A673 (cell line): ENCODE data around the gene UBE2G1. TPM values are rescaled to one million over a fixed set of nuclear protein-coding genes. Genes with fewer than 3 reads are reported as not detected.

Source experiments
- BruUV-seq: library from RNA; stranded (reverse); fragments of 400-500 nt; replicated peaks from 2 replicates; lab custom pipeline; 2021; lab: Mats Ljungman, UMichigan
- CTCF ChIA-PET: fragments of 300-600 bp; sonication (Branson Sonifier 250); formaldehyde crosslinking; loops from one replicate; lab custom pipeline; 2022; ENCODE audit warnings: antibody characterized with exemption; lab: Charles Lee
- POLR2A ChIA-PET: fragments of 300-600 bp; sonication (Branson Sonifier 250); formaldehyde crosslinking; loops from one replicate; lab custom pipeline; 2022; ENCODE audit warnings: antibody characterized with exemption; ENCODE audit not compliant: low non-redundant PET; lab: Charles Lee
- DNase-seq: peaks from one replicate; pipeline ENCODE4 v3.0.0-alpha.2; 2015; ENCODE audit warnings: low spot score
- H3K27ac ChIP-seq: fragments of 200-600 bp; sonication (generic); 2 replicates; pipeline ENCODE4 v1.5.1; 2016; ENCODE audit warnings: mixed run types, low read depth, mild to moderate bottlenecking, mixed read lengths, antibody characterized with exemption, low read length; ENCODE audit not compliant: poor library complexity, severe bottlenecking
- H3K27me3 ChIP-seq: fragments of 200-600 bp; sonication (generic); replicated peaks from 2 replicates; pipeline ENCODE4 v1.6.1; 2017; ENCODE audit warnings: mixed run types, low read depth, mild to moderate bottlenecking, mixed read lengths, antibody characterized with exemption, low read length; ENCODE audit not compliant: insufficient read depth, poor library complexity
- H3K36me3 ChIP-seq: fragments of 200-600 bp; sonication (generic); 2 replicates; pipeline ENCODE4 v1.6.1; 2016; ENCODE audit warnings: mixed run types, mild to moderate bottlenecking, mixed read lengths, antibody characterized with exemption, low read length; ENCODE audit not compliant: insufficient read depth, poor library complexity, severe bottlenecking
- H3K4me1 ChIP-seq: fragments of 200-600 bp; sonication (generic); 2 replicates; pipeline ENCODE4 v1.6.1; 2017; ENCODE audit warnings: mixed run types, mild to moderate bottlenecking, mixed read lengths, antibody characterized with exemption, low read length; ENCODE audit not compliant: insufficient read depth, poor library complexity, severe bottlenecking
- H3K4me3 ChIP-seq: fragments of 200-600 bp; sonication (generic); 2 replicates; pipeline ENCODE4 v1.5.1; 2016; ENCODE audit warnings: low read depth, mixed run types, mild to moderate bottlenecking, mixed read lengths, low read length; ENCODE audit not compliant: poor library complexity, severe bottlenecking
- H3K9me3 ChIP-seq: fragments of 200-600 bp; sonication (generic); 2 replicates; pipeline ENCODE4 v1.6.1; 2016; ENCODE audit warnings: mixed run types, low read depth, mild to moderate bottlenecking, mixed read lengths, antibody characterized with exemption, low read length; ENCODE audit not compliant: poor library complexity, severe bottlenecking
- EZH2 ChIP-seq: fragments of 200-600 bp; sonication (generic); IDR thresholded peaks from 2 replicates; pipeline ENCODE4 v1.6.1; 2017; ENCODE audit warnings: borderline replicate concordance, low read depth, mild to moderate bottlenecking, mixed read lengths, antibody characterized with exemption, low read length; ENCODE audit not compliant: poor library complexity, severe bottlenecking
- intact Hi-C: fragments of 100-400 bp; cut with micrococcal nuclease; formaldehyde crosslinking; loops from one replicate; pipeline ENCODE4 v1.10.0; 2022; ENCODE audit not compliant: unreplicated experiment
- total RNA-seq: library from RNA; stranded (reverse); gene quantifications from 2 replicates; pipeline ENCODE4 v1.2.3, GENCODE V29; 2021
- TF ChIP-seq, protein P1 (sequence below): fragments of 300-800, 200-600 bp; sonication (generic); conservative IDR thresholded peaks from 2 replicates; pipeline ENCODE4 v1.5.1; 2017; ENCODE audit warnings: low read depth, mild to moderate bottlenecking, antibody characterized with exemption, low read length, moderate library complexity, mixed read lengths

The UBE2G1 gene
- total RNA-seq, 1 experiment from 2014 or later, result 107 TPM

DNA sequence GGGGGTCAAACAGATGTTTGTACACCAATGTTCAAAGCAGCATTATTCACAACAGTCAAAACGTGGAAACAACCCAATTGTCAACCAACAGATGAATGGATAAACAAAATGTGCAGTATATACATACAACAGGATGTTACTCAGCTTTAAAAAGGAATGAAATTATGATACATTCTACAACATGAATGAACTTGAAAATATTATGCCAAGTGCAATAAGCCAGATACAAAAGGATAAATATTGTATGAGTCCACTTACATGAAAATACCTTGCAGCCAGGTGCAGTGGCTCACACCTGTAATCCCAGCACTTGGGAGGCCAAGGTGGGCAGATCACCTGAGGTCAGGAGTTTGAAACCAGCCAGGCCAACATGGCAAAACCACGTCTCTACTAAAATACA lies 39.9 kb downstream of the UBE2G1 start:
- no TSS peak for BruUV-seq
- peaks cover 21% of the 10 kb centered on the region for H3K4me1 ChIP-seq
- ChIA-PET CTCF (no interaction called here), POLR2A (no interaction called here)
- no peak overlapping the region for H3K27ac ChIP-seq
- H3K27me3 ChIP-seq, result no peaks in the 10 kb centered on the region
- no peak for TF ChIP-seq EZH2
- TF ChIP-seq, protein P1, sequence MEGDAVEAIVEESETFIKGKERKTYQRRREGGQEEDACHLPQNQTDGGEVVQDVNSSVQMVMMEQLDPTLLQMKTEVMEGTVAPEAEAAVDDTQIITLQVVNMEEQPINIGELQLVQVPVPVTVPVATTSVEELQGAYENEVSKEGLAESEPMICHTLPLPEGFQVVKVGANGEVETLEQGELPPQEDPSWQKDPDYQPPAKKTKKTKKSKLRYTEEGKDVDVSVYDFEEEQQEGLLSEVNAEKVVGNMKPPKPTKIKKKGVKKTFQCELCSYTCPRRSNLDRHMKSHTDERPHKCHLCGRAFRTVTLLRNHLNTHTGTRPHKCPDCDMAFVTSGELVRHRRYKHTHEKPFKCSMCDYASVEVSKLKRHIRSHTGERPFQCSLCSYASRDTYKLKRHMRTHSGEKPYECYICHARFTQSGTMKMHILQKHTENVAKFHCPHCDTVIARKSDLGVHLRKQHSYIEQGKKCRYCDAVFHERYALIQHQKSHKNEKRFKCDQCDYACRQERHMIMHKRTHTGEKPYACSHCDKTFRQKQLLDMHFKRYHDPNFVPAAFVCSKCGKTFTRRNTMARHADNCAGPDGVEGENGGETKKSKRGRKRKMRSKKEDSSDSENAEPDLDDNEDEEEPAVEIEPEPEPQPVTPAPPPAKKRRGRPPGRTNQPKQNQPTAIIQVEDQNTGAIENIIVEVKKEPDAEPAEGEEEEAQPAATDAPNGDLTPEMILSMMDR, result no peak
- no peak for DNase-seq
- H3K4me3 ChIP-seq, result no peak overlapping the region
- intact Hi-C loops, result no loop called here
- peaks cover 14% of the 10 kb centered on the region for H3K9me3 ChIP-seq
- H3K36me3 ChIP-seq, result no peaks in the 10 kb centered on the region

DNA sequence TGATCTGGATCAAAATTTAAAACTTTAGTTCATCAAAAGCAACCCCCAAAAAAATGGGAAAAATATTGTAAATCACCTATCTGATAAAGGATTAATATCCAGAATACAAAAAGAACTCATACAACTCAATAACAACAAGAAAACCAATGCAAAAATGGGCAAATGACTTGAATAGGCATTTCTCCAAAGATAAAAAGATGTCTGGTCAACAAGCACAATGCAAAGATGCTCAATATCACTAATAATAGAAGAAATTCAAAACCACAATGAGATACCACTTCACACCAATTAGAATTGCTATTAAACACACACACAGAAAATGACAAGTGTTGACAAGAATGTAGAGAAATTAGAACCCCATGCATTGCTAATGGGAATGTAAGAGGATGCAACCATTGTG lies 40.4 kb downstream of the UBE2G1 start:
- ChIA-PET POLR2A (no interaction called here), CTCF (no interaction called here)
- no peak for DNase-seq
- Histone ChIP-seq H3K9me3 (peaks cover 14% of the 10 kb centered on the region), H3K27me3 (no peaks in the 10 kb centered on the region), H3K4me1 (peaks cover 16% of the 10 kb centered on the region), H3K27ac (no peak overlapping the region), H3K4me3 (no peak overlapping the region), H3K36me3 (no peaks in the 10 kb centered on the region)
- TF ChIP-seq, protein P1, result no peak
- TF ChIP-seq EZH2, result no peak
- intact Hi-C loops, result no loop called here
- BruUV-seq, result no TSS peak

DNA sequence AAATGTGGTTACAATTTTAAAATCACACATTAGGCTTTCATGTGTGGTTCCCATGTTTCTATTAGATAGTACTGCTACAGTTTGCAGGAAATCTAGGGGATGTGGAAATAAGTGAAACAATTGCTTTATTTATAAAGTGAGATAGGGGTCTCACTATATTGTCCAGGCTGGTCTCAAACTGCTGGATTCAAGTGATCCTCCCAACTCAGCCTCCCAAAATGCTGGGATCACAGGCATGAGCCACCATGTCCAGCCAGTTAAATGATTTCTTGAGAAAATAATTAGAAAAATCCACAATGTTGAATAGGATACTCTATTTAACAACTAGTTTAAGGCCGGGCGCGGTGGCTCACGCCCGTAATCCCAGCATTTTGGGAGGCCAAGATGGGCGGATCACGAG lies 42.0 kb downstream of the UBE2G1 start:
- Histone ChIP-seq H3K4me3 (no peak overlapping the region), H3K4me1 (peaks cover 3% of the 10 kb centered on the region), H3K27ac (no peak overlapping the region), H3K9me3 (peaks cover 14% of the 10 kb centered on the region), H3K36me3 (no peaks in the 10 kb centered on the region), H3K27me3 (no peaks in the 10 kb centered on the region)
- no peak for TF ChIP-seq EZH2
- TF ChIP-seq, protein P1, result no peak
- no peak for DNase-seq
- ChIA-PET CTCF (no interaction called here), POLR2A (no interaction called here)
- intact Hi-C loops, result no loop called here
- no TSS peak for BruUV-seq
